ENCODE results near the gene HELT. TPM values are rescaled to one million over a fixed set of nuclear protein-coding genes. Genes with fewer than 3 reads are reported as not detected.

HELT gene
- total and polyA plus RNA-seq, 2 of the 4 experiments (the other 2 are of a cell fraction) = not detected

GRCh38 chr4:185054272-185054671, 36.0 kb downstream of the HELT start:
- no peak overlapping the region for H2AK9ac ChIP-seq (replicated peaks; ENCODE audit: low read depth, low read length, poor library complexity)
- no peak overlapping the region for H3K18ac ChIP-seq (ENCODE audit: low read depth, low read length)
- CTCF ChIA-PET = no interaction called here
- peaks cover 5% of the 10 kb centered on the region for H3K27me3 ChIP-seq (ENCODE audit: control insufficient read depth, insufficient read depth, low read length)
- H2AK5ac ChIP-seq (ENCODE audit: low read depth, low read length) = no peak overlapping the region
- no peaks in the 10 kb centered on the region for H3K4me1 ChIP-seq (ENCODE audit: control insufficient read depth, insufficient read depth, low read length)
- dilution Hi-C loops (cut with HindIII; ENCODE audit: low sequenced_read_pairs, unreplicated experiment) = no loop called here
- intact Hi-C loops (cut with micrococcal nuclease) = no loop called here
- in situ Hi-C loops (cut with MboI; ENCODE audit: low sequenced_read_pairs) = no loop called here
- no peaks in the 10 kb centered on the region for H4K20me1 ChIP-seq (ENCODE audit: insufficient read depth, low read length)
- no peak overlapping the region for H3K14ac ChIP-seq (replicated peaks; ENCODE audit: low read depth, low read length)
- H3K56ac ChIP-seq (ENCODE audit: extremely low read depth, insufficient read depth, low read length) = no peak overlapping the region
- H2AFZ ChIP-seq (replicated peaks; ENCODE audit: low read length, poor library complexity) = no peak overlapping the region
- no peak overlapping the region for H3K23ac ChIP-seq (ENCODE audit: low read depth, low read length)
- no peak overlapping the region for H2BK120ac ChIP-seq (ENCODE audit: low read depth, low read length)
- no peaks in the 10 kb centered on the region for H3K36me3 ChIP-seq (ENCODE audit: control insufficient read depth, insufficient read depth, low read length)
- no peak overlapping the region for H3K4me2 ChIP-seq (ENCODE audit: low read depth, low read length)
- H2BK5ac ChIP-seq (ENCODE audit: low read depth, low read length, poor library complexity, severe bottlenecking) = no peak overlapping the region
- no peak for ATAC-seq (ENCODE audit: low read depth)
- BruUV-seq (replicated peaks) = no TSS peak
- H3K9me3 ChIP-seq (ENCODE audit: control insufficient read depth, insufficient read depth, low read length) = no peaks in the 10 kb centered on the region
- no peak overlapping the region for H2BK15ac ChIP-seq (ENCODE audit: low read depth, low read length)
- no peak overlapping the region for H2BK20ac ChIP-seq (ENCODE audit: low read depth, low read length)
- H4K91ac ChIP-seq (ENCODE audit: insufficient read depth, low read depth, low read length) = no peak overlapping the region
- H4K5ac ChIP-seq (ENCODE audit: low read depth, low read length) = no peak overlapping the region
- WGBS, 2 experiments (ENCODE audit: extremely low coverage in 2 of 2, insufficient read length in 1 of 2) = no CpG with 5 or more reads among the region's 5 CpGs
- POLR2A ChIA-PET (ENCODE audit: unreplicated experiment) = no interaction called here
- no peak overlapping the region for H3K9ac ChIP-seq (ENCODE audit: low read depth, low read length)
- TF ChIP-seq RCOR1 (IDR thresholded peaks at IDR 0.05; ENCODE audit: insufficient replicate concordance, low read length) = no peak
- TF ChIP-seq MXI1 (IDR thresholded peaks at IDR 0.05; ENCODE audit: borderline replicate concordance, low read depth, low read length) = no peak
- no peak for TF ChIP-seq MAFK (IDR thresholded peaks at IDR 0.05; ENCODE audit: low read depth, low read length)
- no peak for TF ChIP-seq FOS (IDR thresholded peaks at IDR 0.05; ENCODE audit: low read depth, low read length)
- no peak for TF ChIP-seq NFE2L2 (IDR thresholded peaks at IDR 0.05; ENCODE audit: low read depth, low read length)
- no peak for TF ChIP-seq CHD1 (IDR thresholded peaks at IDR 0.05; ENCODE audit: low read depth, low read length)
- TF ChIP-seq RFX5 (IDR thresholded peaks at IDR 0.05; ENCODE audit: low read depth, low read length) = no peak
- TF ChIP-seq MAZ (IDR thresholded peaks at IDR 0.05; ENCODE audit: borderline replicate concordance, low read depth, low read length) = no peak
- TF ChIP-seq POLR2A (IDR thresholded peaks at IDR 0.05; ENCODE audit: low read depth, low read length) = no peak
- no peak for TF ChIP-seq CEBPB (IDR thresholded peaks at IDR 0.05; ENCODE audit: low read depth, low read length)
- TF ChIP-seq SMC3 (IDR thresholded peaks at IDR 0.05; ENCODE audit: low read depth, low read length) = no peak
- TF ChIP-seq ELK1 (IDR thresholded peaks at IDR 0.05; ENCODE audit: borderline replicate concordance, low read depth, low read length) = no peak
- no peaks in the 10 kb centered on the region for H3K9me1 ChIP-seq (ENCODE audit: insufficient read depth, low read length)
- H3K4me3 ChIP-seq (ENCODE audit: insufficient read depth, low read depth, low read length) = no peak overlapping the region
- no peaks in the 10 kb centered on the region for H3K79me1 ChIP-seq (ENCODE audit: low read depth in 1 of 2, low read length in 2 of 2)
- DNase-seq = no peak
- H3K27ac ChIP-seq (ENCODE audit: insufficient read depth, low read length) = no peak overlapping the region
- H3K4ac ChIP-seq (ENCODE audit: low read depth, low read length) = no peak overlapping the region
- H4K8ac ChIP-seq (ENCODE audit: low read depth in 2 of 2, low read length in 2 of 2) = no peak overlapping the region
